Left colon (tissue), 2 donors: ENCODE measurements around the gene TSPYL2. TPM values are rescaled to one million over a fixed set of nuclear protein-coding genes. Genes with fewer than 3 reads are reported as not detected.

Experiments
- ATAC-seq: fragments of 200-7000 bp; cut with Tn5 transposase; one replicate; pipeline ENCODE4 v1.9.1; 2020; ENCODE audit warnings: mild to moderate bottlenecking, moderate library complexity
- DNase-seq, 2 donors: peaks; one replicate each; pipeline ENCODE4 v3.0.0-alpha.2; 2020
- intact Hi-C, 2 donors: fragments of 100-400 bp; cut with DNase I in 1 of 2; cut with micrococcal nuclease in 1 of 2; formaldehyde crosslinking; loops; one replicate each; pipeline versions ENCODE4 v1.11.2 to v1.14.0; 2022; cut with DNase I, micrococcal nuclease
- total RNA-seq, 2 donors: library from RNA; stranded (reverse); fragmentation: NEBNext Ultra II Directional; extraction: Animal tissue kit (Norgen Biotek cat#: 25700); gene quantifications; one replicate each; pipeline ENCODE4 v1.2.1, GENCODE V29; 2021
- donor health status: DM: no; HTN: no; CAD: no.
- donor health status: DM: yes; HTN: yes; CAD: no.

The TSPYL2 gene
- total RNA-seq, 2 donors from 2014 or later = 6.1 to 9.2 TPM

- ATAC-seq (no peak), DNase-seq (no peak)
- intact Hi-C loops = no loop called here
Measured at GRCh38 chrX:53095796-53096195, 13.6 kb downstream of the TSPYL2 start.

GRCh38 chrX:53114864-53115549 is 32.8 kb downstream of the TSPYL2 start:
- no peak for DNase-seq
- intact Hi-C loops = no loop called here
- ATAC-seq = peak; percentile 6

- intact Hi-C loops = no loop called here
- peak in 1 of 2 donors; percentile 11 for DNase-seq
- peak; percentile 69 for ATAC-seq
Measured at GRCh38 chrX:53115550-53115874, 33.3 kb downstream of the TSPYL2 start.

DNA sequence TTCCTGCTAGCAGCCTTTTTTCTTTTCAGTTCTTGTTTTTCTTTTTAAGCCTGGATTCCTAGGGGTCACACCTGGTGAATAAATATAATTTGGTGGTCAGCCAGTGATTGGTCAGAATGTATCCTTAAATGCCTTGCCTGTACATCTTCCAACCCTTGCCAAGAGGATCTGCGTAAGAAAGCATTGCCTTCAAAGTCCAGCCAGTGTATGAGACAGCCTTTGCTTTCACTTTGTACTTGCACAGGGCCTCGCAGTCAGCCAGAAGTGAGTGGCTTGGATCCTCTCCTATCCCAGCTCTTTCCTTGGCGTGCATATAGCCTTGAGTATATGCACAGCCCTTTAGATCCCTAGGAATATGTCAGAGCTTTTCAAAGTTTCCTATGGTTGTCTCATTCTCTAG is 33.9 kb downstream of the TSPYL2 start:
- DNase-seq (no peak), ATAC-seq (peak; percentile 91)
- intact Hi-C loops = no loop called here

DNA sequence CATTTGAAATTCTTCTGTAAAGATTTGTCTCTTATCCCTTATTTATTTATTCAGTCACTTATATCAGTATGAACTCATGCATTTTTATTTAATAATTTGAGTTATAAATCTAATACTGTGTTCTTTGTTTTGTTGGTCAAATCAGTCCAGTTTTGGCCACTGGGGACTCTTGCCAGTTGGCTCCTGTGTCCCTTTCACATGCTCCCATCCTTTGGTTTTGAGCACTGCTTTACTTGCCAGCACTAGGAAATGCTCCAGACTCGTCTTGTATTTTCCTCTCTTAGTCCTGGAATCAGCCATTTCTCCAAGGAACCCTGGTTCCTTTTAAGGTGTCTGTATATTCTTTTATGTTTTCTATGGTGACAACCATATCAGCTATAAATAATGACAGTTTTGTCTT is 39.8 kb downstream of the TSPYL2 start:
- DNase-seq (no peak), ATAC-seq (no peak)
- intact Hi-C loops = no loop called here

GRCh38 chrX:53125506-53125905 is 43.3 kb downstream of the TSPYL2 start:
- DNase-seq (no peak), ATAC-seq (no peak)
- intact Hi-C loops = no loop called here

DNA sequence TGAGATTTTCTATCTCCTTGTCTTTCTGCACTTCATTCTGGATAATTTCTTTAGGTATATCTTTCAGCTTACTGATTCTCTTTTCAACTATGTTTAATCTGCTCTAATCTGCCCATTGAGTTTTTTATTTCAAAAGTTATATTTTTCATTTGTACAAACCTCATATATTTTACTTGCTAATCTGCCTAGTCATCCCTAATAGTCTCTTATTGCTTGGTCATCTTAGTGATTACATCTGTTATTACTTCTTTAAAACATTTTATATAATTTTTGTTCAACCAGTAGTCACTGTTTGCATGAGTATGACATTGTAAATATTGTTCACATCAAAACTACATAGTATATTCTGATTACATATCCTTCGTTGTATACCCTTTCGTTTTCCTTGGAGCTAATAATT is 44.2 kb downstream of the TSPYL2 start:
- intact Hi-C loops = no loop called here
- DNase-seq = no peak
- ATAC-seq = no peak

DNA sequence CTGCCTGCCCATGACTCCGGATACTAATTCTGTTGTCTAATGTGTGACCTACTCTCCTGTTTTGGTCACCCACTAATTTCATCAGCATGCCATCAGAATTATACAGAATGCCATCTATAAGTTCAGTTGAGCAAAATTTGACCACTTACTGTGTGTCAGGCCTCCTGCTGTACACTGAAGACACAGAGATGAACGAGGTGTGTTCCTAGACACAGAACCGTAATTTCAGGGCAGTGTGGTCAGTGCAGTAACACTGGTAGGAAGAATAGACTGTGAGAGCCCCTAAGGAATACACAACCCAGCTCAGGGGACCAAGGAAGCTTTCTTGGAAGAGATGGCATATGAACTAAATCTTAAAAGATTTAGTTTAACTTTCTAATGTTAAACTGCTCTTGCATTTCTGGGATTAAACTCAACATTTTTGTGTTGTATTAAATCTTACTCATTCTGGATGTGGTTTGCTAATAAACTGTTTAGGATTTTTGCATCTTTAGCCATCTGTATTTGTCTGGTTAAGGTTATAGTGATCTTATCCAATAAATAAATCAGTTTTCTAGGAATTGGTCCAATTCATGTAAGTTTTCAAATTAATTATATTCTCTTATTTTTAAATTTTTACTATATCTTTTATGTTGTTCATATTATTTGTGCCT is 46.1 kb downstream of the TSPYL2 start:
- no peak for DNase-seq
- ATAC-seq = no peak
- intact Hi-C loops = no loop called here

GRCh38 chrX:53133400-53133799 is 51.2 kb downstream of the TSPYL2 start:
- intact Hi-C loops = no loop called here
- ATAC-seq = no peak

DNA sequence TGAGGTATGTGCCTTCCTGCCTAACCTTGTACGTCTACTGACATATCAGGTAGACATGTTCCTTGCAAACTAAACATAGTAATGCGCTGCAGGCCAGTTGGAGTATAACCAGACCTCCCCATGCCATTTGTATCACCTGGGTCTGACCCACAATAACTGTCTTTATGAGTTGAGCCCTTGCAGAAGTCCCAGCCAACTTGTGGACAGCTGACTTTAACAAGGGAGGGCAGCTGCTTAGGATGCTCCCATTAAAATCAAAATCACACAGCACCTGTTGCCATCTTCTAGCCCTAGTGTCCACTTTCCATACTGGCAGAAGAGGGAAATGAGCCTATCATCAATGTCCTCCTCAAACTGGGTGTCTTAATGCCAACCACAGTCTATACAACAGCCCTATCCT is 53.4 kb downstream of the TSPYL2 start:
- DNase-seq (no peak), ATAC-seq (no peak)
- intact Hi-C loops = no loop called here

More at GRCh38 chrX:53133400-53133799, 51.2 kb downstream of the TSPYL2 start:
- no peak for DNase-seq

Other genes starting within 250 kb of the TSPYL2 start
- not detected for gene XAGE3, start 214.3 kb upstream of the TSPYL2 start, total RNA-seq
- 10 to 100 TPM; 10.6 to 12.6 TPM for gene FAM156B, start 185.0 kb upstream of the TSPYL2 start, total RNA-seq
- gene FAM156A, start 123.8 kb upstream of the TSPYL2 start, total RNA-seq = 10 to 100 TPM; 15.8 to 16.7 TPM
- under 1 TPM; 0.55 to 0.67 TPM for gene GPR173, start 33.6 kb upstream of the TSPYL2 start, total RNA-seq
- 10 to 100 TPM in 1 of 2 donors, 1 to 10 TPM in 1; 8.9 to 12.2 TPM for gene KANTR, start 11.8 kb downstream of the TSPYL2 start, total RNA-seq
- 100 to 1,000 TPM; 105 to 110 TPM for gene KDM5C, start 142.8 kb downstream of the TSPYL2 start, total RNA-seq
- 10 to 100 TPM; 32.1 to 32.9 TPM for gene IQSEC2, start 199.2 kb downstream of the TSPYL2 start, total RNA-seq